ENCODE measurements around the gene HLA-A. TPM values are rescaled to one million over a fixed set of nuclear protein-coding genes. Genes with fewer than 3 reads are reported as not detected.
A peak's percentile ranks its signal among the peaks of the same experiment; 100 is the strongest.

The HLA-A gene
- total and polyA plus RNA-seq, 7 donors: 279 to 2,938 (median 402) TPM

DNA sequence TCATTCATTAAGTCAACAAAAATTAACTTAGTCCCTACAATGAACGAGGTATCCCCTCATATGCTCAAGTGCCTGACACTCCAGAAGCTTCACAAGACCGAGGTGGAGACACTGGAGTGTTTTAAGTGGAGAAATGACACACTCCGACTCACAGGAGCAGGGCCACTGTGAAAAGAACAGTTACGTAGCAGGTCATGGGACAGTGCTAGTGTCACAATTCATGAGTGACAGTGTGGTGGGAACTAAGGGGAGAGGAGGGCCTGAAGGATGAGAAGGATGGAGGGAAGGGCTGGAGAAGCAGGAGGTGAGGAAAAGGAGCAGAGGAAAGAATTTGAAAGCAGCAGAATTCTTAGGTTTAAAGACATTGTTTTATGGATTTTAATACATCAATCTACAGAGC lies 1.3 kb upstream of the HLA-A start:
- Histone ChIP-seq H3K9me3 (no peaks in the 10 kb centered on the region), H3K4me1 (peaks cover 0 to 13% (median 2%) of the 10 kb centered on the region in 4 donors), H3K27me3 (no peaks in the 10 kb centered on the region), H3K36me3 (no peaks in the 10 kb centered on the region), H3K4me3 (no peak overlapping the region), H3K27ac (peak overlapping the region in 3 of 4 donors; percentile 87 to 90 (median 89))
- DNase-seq: no peak
- 56 to 79% methylated on average over 4 of the region's 4 CpGs for WGBS, 2 donors
- intact Hi-C loops (cut with DNase I): loop anchor here (5.0 to 10.0 kb wide), 2 partner anchors 121 to 206 kb away; partner anchors contain the start of gene POLR1H
- TF ChIP-seq EP300 (IDR thresholded peaks at IDR 0.05) (no peak), POLR2AphosphoS5 (IDR thresholded peaks at IDR 0.05) (no peak), POLR2A (IDR thresholded peaks at IDR 0.05) (no peak)
- TF ChIP-seq, protein P1, sequence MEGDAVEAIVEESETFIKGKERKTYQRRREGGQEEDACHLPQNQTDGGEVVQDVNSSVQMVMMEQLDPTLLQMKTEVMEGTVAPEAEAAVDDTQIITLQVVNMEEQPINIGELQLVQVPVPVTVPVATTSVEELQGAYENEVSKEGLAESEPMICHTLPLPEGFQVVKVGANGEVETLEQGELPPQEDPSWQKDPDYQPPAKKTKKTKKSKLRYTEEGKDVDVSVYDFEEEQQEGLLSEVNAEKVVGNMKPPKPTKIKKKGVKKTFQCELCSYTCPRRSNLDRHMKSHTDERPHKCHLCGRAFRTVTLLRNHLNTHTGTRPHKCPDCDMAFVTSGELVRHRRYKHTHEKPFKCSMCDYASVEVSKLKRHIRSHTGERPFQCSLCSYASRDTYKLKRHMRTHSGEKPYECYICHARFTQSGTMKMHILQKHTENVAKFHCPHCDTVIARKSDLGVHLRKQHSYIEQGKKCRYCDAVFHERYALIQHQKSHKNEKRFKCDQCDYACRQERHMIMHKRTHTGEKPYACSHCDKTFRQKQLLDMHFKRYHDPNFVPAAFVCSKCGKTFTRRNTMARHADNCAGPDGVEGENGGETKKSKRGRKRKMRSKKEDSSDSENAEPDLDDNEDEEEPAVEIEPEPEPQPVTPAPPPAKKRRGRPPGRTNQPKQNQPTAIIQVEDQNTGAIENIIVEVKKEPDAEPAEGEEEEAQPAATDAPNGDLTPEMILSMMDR (IDR thresholded peaks at IDR 0.05): no peak

DNA sequence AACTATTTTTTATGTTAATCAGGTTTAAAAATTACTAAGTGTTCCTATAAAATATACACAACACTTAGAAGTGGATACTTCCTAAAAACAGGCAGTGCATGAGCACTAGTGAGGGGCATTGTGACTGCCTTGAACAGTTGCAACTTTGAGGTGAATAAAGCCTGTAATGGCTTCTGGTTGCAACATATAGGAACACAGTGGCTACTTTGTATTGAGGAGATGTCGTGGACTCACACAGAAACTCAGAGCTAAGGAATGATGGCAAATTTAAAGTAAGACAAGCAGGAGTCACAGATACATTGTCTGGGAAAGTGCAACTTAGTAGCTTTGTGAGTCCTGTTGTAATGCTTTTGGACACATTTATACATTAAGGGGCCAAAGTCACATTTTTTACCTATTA lies 861 bp upstream of the HLA-A start:
- H3K9me3 ChIP-seq: no peaks in the 10 kb centered on the region
- intact Hi-C loops (cut with DNase I): loop anchor here (5.0 to 10.0 kb wide), 2 partner anchors 121 to 207 kb away; partner anchors contain the start of gene POLR1H
- TF ChIP-seq POLR2A (IDR thresholded peaks at IDR 0.05): no peak
- TF ChIP-seq POLR2AphosphoS5 (IDR thresholded peaks at IDR 0.05): no peak
- TF ChIP-seq, protein P1 (IDR thresholded peaks at IDR 0.05): no peak
- TF ChIP-seq EP300 (IDR thresholded peaks at IDR 0.05): no peak
- peak overlapping the region; percentile 78 to 90 (median 88) for H3K27ac ChIP-seq
- H3K4me3 ChIP-seq: peak overlapping the region; percentile 48 to 76 (median 62)
- H3K36me3 ChIP-seq: no peaks in the 10 kb centered on the region
- no peak for DNase-seq
- 0 to 6% methylated on average over 1 of the region's 1 CpG for WGBS, 2 donors
- peaks cover 0 to 13% (median 2%) of the 10 kb centered on the region in 4 donors for H3K4me1 ChIP-seq
- H3K27me3 ChIP-seq: no peaks in the 10 kb centered on the region

- DNase-seq: no peak
- no peak for TF ChIP-seq POLR2A (IDR thresholded peaks at IDR 0.05)
- TF ChIP-seq, protein P1 (IDR thresholded peaks at IDR 0.05): no peak
- Histone ChIP-seq H3K4me1 (peaks cover 0 to 13% (median 2%) of the 10 kb centered on the region in 4 donors), H3K4me3 (peak overlapping the region; percentile 48 to 76 (median 62)), H3K27ac (peak overlapping the region; percentile 78 to 90 (median 88)), H3K27me3 (no peaks in the 10 kb centered on the region), H3K36me3 (no peaks in the 10 kb centered on the region), H3K9me3 (no peaks in the 10 kb centered on the region)
- 0 to 2% methylated on average over 5 of the region's 5 CpGs for WGBS, 2 donors
- intact Hi-C loops (cut with DNase I): loop anchor here (1.0 to 10.0 kb wide), 5 partner anchors 15 to 207 kb away; partner anchors contain the start of gene POLR1H
Observed at GRCh38 chr6:29941916-29942274, 437 bp upstream of the HLA-A start.

GRCh38 chr6:29943053-29943966 lies 978 bp downstream of the HLA-A start:
- Histone ChIP-seq H3K4me3 (peak overlapping the region; percentile 48 to 76 (median 62)), H3K4me1 (peaks cover 0 to 13% (median 2%) of the 10 kb centered on the region in 4 donors), H3K9me3 (no peaks in the 10 kb centered on the region), H3K27ac (peak overlapping the region; percentile 78 to 90 (median 88)), H3K36me3 (no peaks in the 10 kb centered on the region), H3K27me3 (no peaks in the 10 kb centered on the region)
- TF ChIP-seq, protein P1 (IDR thresholded peaks at IDR 0.05): no peak
- no peak for TF ChIP-seq EP300 (IDR thresholded peaks at IDR 0.05)
- TF ChIP-seq POLR2AphosphoS5 (IDR thresholded peaks at IDR 0.05): no peak
- peak; percentile 77 for DNase-seq
- 6 to 17% methylated on average over 58 of the region's 58 CpGs for WGBS, 2 donors
- intact Hi-C loops (cut with DNase I): loop anchor here (2.0 to 10.0 kb wide), 3 partner anchors 17 to 209 kb away; partner anchors contain the start of gene POLR1H

All from sigmoid colon (tissue), 7 donors.